Measurements from ENCODE around the gene RAB34.
A peak's percentile ranks its signal among the peaks of the same experiment; 100 is the strongest.

The RAB34 gene

DNA sequence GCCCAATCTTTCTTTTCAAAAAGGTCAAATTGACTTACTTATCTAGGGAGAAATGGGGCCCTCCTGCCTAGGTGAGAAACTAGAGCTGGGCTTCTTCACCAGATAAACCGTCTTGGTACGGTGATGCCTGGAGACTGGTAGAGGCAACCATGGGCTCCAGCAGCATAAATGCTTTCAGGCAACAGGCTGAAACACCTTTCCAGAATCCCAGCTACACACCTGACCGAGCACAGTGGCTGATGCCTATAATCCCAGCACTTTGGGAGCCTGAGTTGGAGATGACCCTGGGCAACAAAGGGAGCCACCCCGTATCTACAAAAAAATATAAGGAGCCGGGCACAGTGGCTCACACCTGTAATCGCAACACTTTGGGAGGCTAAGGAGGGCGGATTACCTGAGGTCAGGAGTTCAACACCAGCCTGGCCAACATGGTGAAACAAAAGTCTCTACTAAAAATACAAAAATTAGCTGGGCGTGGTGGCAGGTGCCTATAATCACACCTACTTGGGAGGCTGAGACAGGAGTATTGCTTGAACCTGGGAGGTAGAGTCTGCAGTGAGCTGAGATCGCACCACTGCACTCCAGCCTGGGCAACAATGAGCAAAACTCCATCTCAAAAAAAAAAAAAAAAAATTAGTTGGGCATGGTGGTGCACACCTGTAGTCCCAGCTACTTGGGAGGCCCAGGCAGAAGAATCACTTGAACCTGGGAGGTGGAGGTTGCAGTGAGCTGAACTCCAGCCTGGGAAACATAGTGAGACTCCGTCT lies 34.1 kb upstream of the RAB34 start:
- Histone ChIP-seq H3K79me2 (ENCODE audit: control insufficient read depth, low read length) (peaks cover 31% of the 10 kb centered on the region), H3K9me3 (ENCODE audit: control insufficient read depth, insufficient read depth, low read length) (no peaks in the 10 kb centered on the region), H3F3A (ENCODE audit: control insufficient read depth, insufficient read depth) (peaks cover 26% of the 10 kb centered on the region), H3K9me2 (replicated peaks; ENCODE audit: control insufficient read depth, low read length) (no peaks in the 10 kb centered on the region), H3K4me3 (ENCODE audit: low read length) (no peak overlapping the region), H3K4me2 (ENCODE audit: low read length) (no peak overlapping the region), H3K27ac (ENCODE audit: low read depth, low read length) (no peak overlapping the region), H3K36me3 (ENCODE audit: control insufficient read depth, low read length) (peaks cover 56% of the 10 kb centered on the region), H3K27me3 (ENCODE audit: control insufficient read depth, low read length) (no peaks in the 10 kb centered on the region), H3K4me1 (ENCODE audit: control insufficient read depth, low read length) (peaks cover 15% of the 10 kb centered on the region), H4K20me1 (ENCODE audit: control insufficient read depth, insufficient read depth, low read depth, low read length) (peaks cover 15% of the 10 kb centered on the region; the same call in 1 of the 2 replicates)
- TF ChIP-seq, protein P1, sequence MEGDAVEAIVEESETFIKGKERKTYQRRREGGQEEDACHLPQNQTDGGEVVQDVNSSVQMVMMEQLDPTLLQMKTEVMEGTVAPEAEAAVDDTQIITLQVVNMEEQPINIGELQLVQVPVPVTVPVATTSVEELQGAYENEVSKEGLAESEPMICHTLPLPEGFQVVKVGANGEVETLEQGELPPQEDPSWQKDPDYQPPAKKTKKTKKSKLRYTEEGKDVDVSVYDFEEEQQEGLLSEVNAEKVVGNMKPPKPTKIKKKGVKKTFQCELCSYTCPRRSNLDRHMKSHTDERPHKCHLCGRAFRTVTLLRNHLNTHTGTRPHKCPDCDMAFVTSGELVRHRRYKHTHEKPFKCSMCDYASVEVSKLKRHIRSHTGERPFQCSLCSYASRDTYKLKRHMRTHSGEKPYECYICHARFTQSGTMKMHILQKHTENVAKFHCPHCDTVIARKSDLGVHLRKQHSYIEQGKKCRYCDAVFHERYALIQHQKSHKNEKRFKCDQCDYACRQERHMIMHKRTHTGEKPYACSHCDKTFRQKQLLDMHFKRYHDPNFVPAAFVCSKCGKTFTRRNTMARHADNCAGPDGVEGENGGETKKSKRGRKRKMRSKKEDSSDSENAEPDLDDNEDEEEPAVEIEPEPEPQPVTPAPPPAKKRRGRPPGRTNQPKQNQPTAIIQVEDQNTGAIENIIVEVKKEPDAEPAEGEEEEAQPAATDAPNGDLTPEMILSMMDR (IDR thresholded peaks at IDR 0.05; ENCODE audit: low read depth, low read length, poor library complexity, severe bottlenecking): no peak
- TF ChIP-seq EZH2phosphoT487 (IDR thresholded peaks at IDR 0.05; ENCODE audit: borderline replicate concordance, low read length): no peak

DNA sequence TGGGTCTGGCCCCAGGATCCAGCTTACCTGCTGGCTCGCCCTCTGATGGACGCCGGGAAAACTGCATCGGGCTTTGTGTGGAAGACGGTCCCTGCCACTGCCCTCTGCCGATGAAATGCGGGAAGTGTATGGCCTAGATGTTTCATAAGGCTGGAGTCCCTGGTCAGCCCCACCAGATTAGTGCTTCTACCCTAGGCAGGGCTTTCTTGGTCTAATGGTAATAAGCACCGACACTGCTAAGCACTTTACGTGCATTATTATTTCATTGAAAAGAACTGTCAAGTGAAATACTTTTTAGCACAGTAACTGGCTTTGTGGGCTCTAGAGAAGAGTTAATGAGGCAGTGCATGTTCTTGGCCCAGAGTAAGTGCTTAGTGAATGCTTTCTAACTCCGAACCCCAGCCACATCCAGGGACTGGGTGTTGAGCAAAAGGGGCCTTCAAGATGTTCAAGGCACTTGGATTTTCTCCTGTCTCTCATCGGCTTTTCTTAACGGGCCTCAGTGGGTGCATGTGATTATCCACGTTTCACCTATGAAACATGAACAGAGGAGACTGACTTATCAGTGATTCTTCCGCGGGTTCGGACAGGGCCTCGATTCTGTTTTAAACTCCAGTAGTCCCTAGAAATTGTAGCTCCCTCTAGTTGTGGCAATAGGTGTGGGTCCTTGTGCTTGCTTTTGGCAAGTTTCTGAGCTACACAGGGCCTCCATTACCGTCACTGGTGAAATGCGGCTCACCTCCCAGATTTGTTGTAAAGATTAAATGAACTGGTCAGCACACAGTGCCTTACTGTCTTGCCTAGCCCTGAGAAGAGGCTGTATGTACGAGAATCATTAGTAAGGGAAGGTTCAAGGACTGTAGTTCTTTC lies 32.7 kb upstream of the RAB34 start:
- Histone ChIP-seq H3K27ac (ENCODE audit: low read depth, low read length) (0 out of 2 replicates have a peak overlapping the region, but pooled peaks have one; percentile 14), H3K4me2 (ENCODE audit: low read length) (peak overlapping the region; percentile 6; the same call in 1 of the 2 replicates), H3K79me2 (ENCODE audit: control insufficient read depth, low read length) (peaks cover 45% of the 10 kb centered on the region), H3K36me3 (ENCODE audit: control insufficient read depth, low read length) (peaks cover 69% of the 10 kb centered on the region), H3F3A (ENCODE audit: control insufficient read depth, insufficient read depth) (peaks cover 26% of the 10 kb centered on the region), H3K9me3 (ENCODE audit: control insufficient read depth, insufficient read depth, low read length) (no peaks in the 10 kb centered on the region), H3K4me3 (ENCODE audit: low read length) (no peak overlapping the region), H3K9me2 (replicated peaks; ENCODE audit: control insufficient read depth, low read length) (no peaks in the 10 kb centered on the region), H4K20me1 (ENCODE audit: control insufficient read depth, insufficient read depth, low read depth, low read length) (peaks cover 26% of the 10 kb centered on the region), H3K27me3 (ENCODE audit: control insufficient read depth, low read length) (no peaks in the 10 kb centered on the region), H3K4me1 (ENCODE audit: control insufficient read depth, low read length) (peaks cover 29% of the 10 kb centered on the region)
- TF ChIP-seq, protein P1 (IDR thresholded peaks at IDR 0.05; ENCODE audit: low read depth, low read length, poor library complexity, severe bottlenecking): peak; percentile 97
- no peak for TF ChIP-seq EZH2phosphoT487 (IDR thresholded peaks at IDR 0.05; ENCODE audit: borderline replicate concordance, low read length)

DNA sequence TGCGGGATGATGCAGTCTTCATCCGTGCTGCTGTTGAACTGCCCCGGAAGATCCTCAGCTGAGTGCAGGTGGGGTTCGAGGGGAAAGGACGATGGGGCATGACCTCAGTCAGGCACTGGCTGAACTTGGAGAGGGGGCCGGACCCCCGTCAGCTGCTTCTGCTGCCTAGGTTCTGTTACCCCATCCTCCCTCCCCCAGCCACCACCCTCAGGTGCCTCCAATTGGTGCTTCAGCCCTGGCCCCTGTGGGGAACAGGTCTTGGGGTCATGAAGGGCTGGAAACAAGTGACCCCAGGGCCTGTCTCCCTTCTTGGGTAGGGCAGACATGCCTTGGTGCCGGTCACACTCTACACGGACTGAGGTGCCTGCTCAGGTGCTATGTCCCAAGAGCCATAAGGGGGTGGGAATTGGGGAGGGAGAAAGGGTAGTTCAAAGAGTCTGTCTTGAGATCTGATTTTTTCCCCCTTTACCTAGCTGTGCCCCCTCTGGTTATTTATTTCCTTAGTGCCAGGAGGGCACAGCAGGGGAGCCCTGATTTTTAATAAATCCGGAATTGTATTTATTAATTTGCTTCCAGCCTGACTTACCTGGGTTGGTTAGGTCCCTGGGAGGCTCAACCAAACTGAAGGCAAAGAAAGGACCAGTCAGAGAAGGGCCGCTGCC lies 32.0 kb upstream of the RAB34 start:
- Histone ChIP-seq H4K20me1 (ENCODE audit: control insufficient read depth, insufficient read depth, low read depth, low read length) (peaks cover 27% of the 10 kb centered on the region), H3K4me2 (ENCODE audit: low read length) (peak overlapping the region; percentile 7), H3K36me3 (ENCODE audit: control insufficient read depth, low read length) (peaks cover 76% of the 10 kb centered on the region), H3K4me1 (ENCODE audit: control insufficient read depth, low read length) (peaks cover 30% of the 10 kb centered on the region), H3K27ac (ENCODE audit: low read depth, low read length) (peak overlapping the region; percentile 14; the same call in 1 of the 2 replicates), H3F3A (ENCODE audit: control insufficient read depth, insufficient read depth) (peaks cover 26% of the 10 kb centered on the region), H3K4me3 (ENCODE audit: low read length) (no peak overlapping the region), H3K9me2 (replicated peaks; ENCODE audit: control insufficient read depth, low read length) (no peaks in the 10 kb centered on the region), H3K9me3 (ENCODE audit: control insufficient read depth, insufficient read depth, low read length) (no peaks in the 10 kb centered on the region), H3K79me2 (ENCODE audit: control insufficient read depth, low read length) (peaks cover 53% of the 10 kb centered on the region), H3K27me3 (ENCODE audit: control insufficient read depth, low read length) (no peaks in the 10 kb centered on the region)
- TF ChIP-seq EZH2phosphoT487 (IDR thresholded peaks at IDR 0.05; ENCODE audit: borderline replicate concordance, low read length): no peak
- TF ChIP-seq, protein P1 (IDR thresholded peaks at IDR 0.05; ENCODE audit: low read depth, low read length, poor library complexity, severe bottlenecking): no peak
